ENCODE measurements around the gene KLHL40. TPM values are rescaled to one million over a fixed set of nuclear protein-coding genes. Genes with fewer than 3 reads are reported as not detected.

Gene KLHL40
- total and polyA plus RNA-seq, 4 donors: 0.05 TPM; not detected in 3

DNA sequence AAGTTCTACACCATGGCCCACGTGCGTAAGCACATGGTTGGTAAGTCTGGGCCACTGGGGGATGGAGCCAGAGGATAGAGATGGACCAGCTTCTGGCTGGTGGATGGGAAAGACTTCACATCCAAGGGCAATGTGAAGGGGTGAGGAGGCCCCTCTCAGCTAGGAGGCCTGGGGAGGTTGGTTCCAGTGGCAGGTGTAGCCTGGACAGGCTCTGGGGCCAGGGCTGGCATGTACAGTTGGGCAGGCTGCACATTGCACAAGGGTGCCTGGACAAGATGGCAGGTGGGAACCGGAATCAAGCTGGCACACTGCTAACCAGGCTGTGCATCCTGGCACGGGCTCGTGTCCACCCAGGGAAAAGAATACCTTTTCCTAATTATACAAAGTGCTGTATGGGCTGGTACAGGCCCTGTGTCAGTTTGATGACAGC lies 23.7 kb upstream of the KLHL40 start:
- 96% methylated on average over 5 of the region's 5 CpGs for WGBS, 2 donors
- Histone ChIP-seq H3K9ac (ENCODE audit: insufficient read depth in 1 of 2, low read length in 2 of 2) (no peak overlapping the region), H3K27ac (ENCODE audit: low read depth in 1 of 2, low read length in 1 of 2) (no peak overlapping the region), H3K27me3 (ENCODE audit: control insufficient read depth in 3 of 3, insufficient read depth in 3 of 3, low read length in 2 of 3) (no peaks in the 10 kb centered on the region), H3K36me3 (ENCODE audit: control insufficient read depth in 4 of 4, insufficient read depth in 4 of 4, low read length in 4 of 4) (peaks cover 0 to 17% (median 0%) of the 10 kb centered on the region in 4 donors), H3K4me3 (no peak overlapping the region), H3K4me1 (ENCODE audit: control insufficient read depth in 5 of 5, insufficient read depth in 5 of 5, low read length in 5 of 5) (peaks cover 0 to 2% (median 0%) of the 10 kb centered on the region in 5 donors), H3K9me3 (ENCODE audit: control insufficient read depth in 4 of 4, insufficient read depth in 3 of 4, low read length in 3 of 4) (no peaks in the 10 kb centered on the region)
- DNase-seq (no peak), ATAC-seq (ENCODE audit: insufficient read depth, low FRiP score) (no peak)
- TF ChIP-seq, protein P1, sequence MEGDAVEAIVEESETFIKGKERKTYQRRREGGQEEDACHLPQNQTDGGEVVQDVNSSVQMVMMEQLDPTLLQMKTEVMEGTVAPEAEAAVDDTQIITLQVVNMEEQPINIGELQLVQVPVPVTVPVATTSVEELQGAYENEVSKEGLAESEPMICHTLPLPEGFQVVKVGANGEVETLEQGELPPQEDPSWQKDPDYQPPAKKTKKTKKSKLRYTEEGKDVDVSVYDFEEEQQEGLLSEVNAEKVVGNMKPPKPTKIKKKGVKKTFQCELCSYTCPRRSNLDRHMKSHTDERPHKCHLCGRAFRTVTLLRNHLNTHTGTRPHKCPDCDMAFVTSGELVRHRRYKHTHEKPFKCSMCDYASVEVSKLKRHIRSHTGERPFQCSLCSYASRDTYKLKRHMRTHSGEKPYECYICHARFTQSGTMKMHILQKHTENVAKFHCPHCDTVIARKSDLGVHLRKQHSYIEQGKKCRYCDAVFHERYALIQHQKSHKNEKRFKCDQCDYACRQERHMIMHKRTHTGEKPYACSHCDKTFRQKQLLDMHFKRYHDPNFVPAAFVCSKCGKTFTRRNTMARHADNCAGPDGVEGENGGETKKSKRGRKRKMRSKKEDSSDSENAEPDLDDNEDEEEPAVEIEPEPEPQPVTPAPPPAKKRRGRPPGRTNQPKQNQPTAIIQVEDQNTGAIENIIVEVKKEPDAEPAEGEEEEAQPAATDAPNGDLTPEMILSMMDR (IDR thresholded peaks at IDR 0.05; ENCODE audit: control extremely low read depth, extremely low read depth): no peak

- TF ChIP-seq, protein P1 (IDR thresholded peaks at IDR 0.05; ENCODE audit: control extremely low read depth, extremely low read depth): no peak
- Histone ChIP-seq H3K9ac (ENCODE audit: insufficient read depth in 1 of 2, low read length in 2 of 2) (no peak overlapping the region), H3K27ac (ENCODE audit: low read depth in 1 of 2, low read length in 1 of 2) (no peak overlapping the region), H3K9me3 (ENCODE audit: control insufficient read depth in 4 of 4, insufficient read depth in 3 of 4, low read length in 3 of 4) (no peaks in the 10 kb centered on the region), H3K27me3 (ENCODE audit: control insufficient read depth in 3 of 3, insufficient read depth in 3 of 3, low read length in 2 of 3) (no peaks in the 10 kb centered on the region), H3K4me3 (no peak overlapping the region), H3K36me3 (ENCODE audit: control insufficient read depth in 4 of 4, insufficient read depth in 4 of 4, low read length in 4 of 4) (peaks cover 0 to 17% (median 0%) of the 10 kb centered on the region in 4 donors), H3K4me1 (ENCODE audit: control insufficient read depth in 5 of 5, insufficient read depth in 5 of 5, low read length in 5 of 5) (peaks cover 0 to 3% (median under 1%) of the 10 kb centered on the region in 5 donors)
- ATAC-seq (ENCODE audit: insufficient read depth, low FRiP score) (no peak), DNase-seq (no peak)
- 88 to 94% methylated on average over 7 of the region's 7 CpGs for WGBS, 2 donors
These were observed 23.1 kb upstream of the KLHL40 start for GRCh38 chr3:42662037-42662812.

DNA sequence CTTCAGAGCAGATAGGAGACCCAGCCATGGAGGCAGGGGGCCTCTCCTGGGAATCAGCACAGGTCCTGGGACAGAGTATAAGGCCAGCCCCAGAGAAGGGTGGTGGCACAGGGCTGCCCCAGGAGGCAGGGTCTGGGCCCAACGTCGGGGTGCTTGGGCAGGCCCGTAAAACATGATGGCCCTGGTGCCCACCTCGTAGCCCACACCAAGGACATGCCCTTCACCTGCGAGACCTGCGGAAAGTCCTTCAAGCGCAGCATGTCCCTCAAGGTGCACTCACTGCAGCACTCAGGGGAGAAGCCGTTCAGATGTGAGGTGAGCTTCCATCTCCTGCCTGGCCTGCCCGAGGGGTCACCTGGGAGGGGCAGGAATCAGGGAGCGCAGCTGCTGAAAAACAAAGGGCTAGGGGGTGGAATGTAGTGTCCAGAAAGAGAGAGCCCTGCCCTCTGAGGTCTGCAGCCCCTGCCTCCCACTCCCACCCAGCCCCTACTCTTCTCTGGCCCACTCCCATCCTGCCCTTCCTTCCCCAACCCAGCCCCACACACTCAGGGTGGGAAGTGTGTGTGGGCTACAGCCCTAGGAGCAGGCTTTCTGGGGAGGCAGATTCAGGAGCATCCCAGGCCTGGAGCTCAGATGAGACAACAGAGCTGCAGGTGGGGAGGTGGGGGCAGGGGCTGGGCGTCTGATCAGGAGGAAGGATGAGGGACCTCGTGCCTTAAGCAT lies 22.4 kb upstream of the KLHL40 start:
- DNase-seq: no peak
- Histone ChIP-seq H3K36me3 (ENCODE audit: control insufficient read depth in 4 of 4, insufficient read depth in 4 of 4, low read length in 4 of 4) (peaks cover 0 to 16% (median 0%) of the 10 kb centered on the region in 4 donors), H3K4me1 (ENCODE audit: control insufficient read depth in 5 of 5, insufficient read depth in 5 of 5, low read length in 5 of 5) (peaks cover 0 to 7% (median 2%) of the 10 kb centered on the region in 5 donors)

More for the DNA sequence above, 22.4 kb upstream of the KLHL40 start:
- Histone ChIP-seq H3K4me3 (no peak overlapping the region), H3K27ac (ENCODE audit: low read depth in 1 of 2, low read length in 1 of 2) (no peak overlapping the region), H3K9me3 (ENCODE audit: control insufficient read depth in 4 of 4, insufficient read depth in 3 of 4, low read length in 3 of 4) (no peaks in the 10 kb centered on the region), H3K9ac (ENCODE audit: insufficient read depth in 1 of 2, low read length in 2 of 2) (no peak overlapping the region), H3K27me3 (ENCODE audit: control insufficient read depth in 3 of 3, insufficient read depth in 3 of 3, low read length in 2 of 3) (no peaks in the 10 kb centered on the region)
- WGBS, 2 donors: 88% methylated on average over 11 to 12 of the region's 12 CpGs
- TF ChIP-seq, protein P1 (IDR thresholded peaks at IDR 0.05; ENCODE audit: control extremely low read depth, extremely low read depth): no peak
- ATAC-seq (ENCODE audit: insufficient read depth, low FRiP score): no peak
